Upper lobe of right lung (tissue), 1 donor: ENCODE measurements around the gene RFFL. TPM values are rescaled to one million over a fixed set of nuclear protein-coding genes. Genes with fewer than 3 reads are reported as not detected.

Experiments
- ATAC-seq: fragments of 200-7000 bp; cut with Tn5 transposase; one replicate; pipeline ENCODE4 v1.9.1; 2020; ENCODE audit warnings: mild to moderate bottlenecking, moderate library complexity
- DNase-seq: peaks from one replicate; pipeline ENCODE4 v3.0.0-alpha.2; 2020
- H3K27ac ChIP-seq: fragments of 200-600 bp; one replicate; pipeline ENCODE4 v1.8.0; 2022
- H3K27me3 ChIP-seq: fragments of 200-600 bp; one replicate; pipeline ENCODE4 v1.8.0; 2022; ENCODE audit warnings: mild to moderate bottlenecking
- H3K36me3 ChIP-seq: fragments of 200-600 bp; one replicate; pipeline ENCODE4 v1.8.0; 2022
- H3K4me1 ChIP-seq: fragments of 200-600 bp; one replicate; pipeline ENCODE4 v1.8.0; 2022
- H3K4me3 ChIP-seq: fragments of 200-600 bp; one replicate; pipeline ENCODE4 v1.8.0; 2022; ENCODE audit warnings: mild to moderate bottlenecking
- H3K9me3 ChIP-seq: fragments of 200-600 bp; one replicate; pipeline ENCODE4 v1.8.0; 2022
- intact Hi-C: fragments of 100-400 bp; cut with DNase I; formaldehyde crosslinking; loops from one replicate; pipeline ENCODE4 v1.11.0; 2022
- total RNA-seq: library from RNA; stranded (reverse); fragmentation: NEBNext Ultra II Directional; extraction: Animal tissue kit (Norgen Biotek cat#: 25700); gene quantifications from one replicate; pipeline ENCODE4 v1.2.1, GENCODE V29; 2021
- TF ChIP-seq, protein P1 (sequence below): fragments of 200-600 bp; IDR thresholded peaks from one replicate; pipeline ENCODE4 v1.8.0; 2022; ENCODE audit warnings: antibody characterized with exemption
- donor health status: DM: no; HTN: yes; CAD: no; lungs with severe emphysema.

RFFL gene
- total RNA-seq, 1 donor from 2014 or later, result 27.9 TPM

GRCh38 chr17:35019386-35020179 lies 43.9 kb downstream of the RFFL start:
- intact Hi-C loops, result no loop called here
- Histone ChIP-seq H3K4me1 (peaks cover 18% of the 10 kb centered on the region), H3K27ac (no peak overlapping the region), H3K27me3 (no peaks in the 10 kb centered on the region), H3K4me3 (no peak overlapping the region), H3K9me3 (no peaks in the 10 kb centered on the region), H3K36me3 (peaks cover 46% of the 10 kb centered on the region)
- TF ChIP-seq, protein P1, sequence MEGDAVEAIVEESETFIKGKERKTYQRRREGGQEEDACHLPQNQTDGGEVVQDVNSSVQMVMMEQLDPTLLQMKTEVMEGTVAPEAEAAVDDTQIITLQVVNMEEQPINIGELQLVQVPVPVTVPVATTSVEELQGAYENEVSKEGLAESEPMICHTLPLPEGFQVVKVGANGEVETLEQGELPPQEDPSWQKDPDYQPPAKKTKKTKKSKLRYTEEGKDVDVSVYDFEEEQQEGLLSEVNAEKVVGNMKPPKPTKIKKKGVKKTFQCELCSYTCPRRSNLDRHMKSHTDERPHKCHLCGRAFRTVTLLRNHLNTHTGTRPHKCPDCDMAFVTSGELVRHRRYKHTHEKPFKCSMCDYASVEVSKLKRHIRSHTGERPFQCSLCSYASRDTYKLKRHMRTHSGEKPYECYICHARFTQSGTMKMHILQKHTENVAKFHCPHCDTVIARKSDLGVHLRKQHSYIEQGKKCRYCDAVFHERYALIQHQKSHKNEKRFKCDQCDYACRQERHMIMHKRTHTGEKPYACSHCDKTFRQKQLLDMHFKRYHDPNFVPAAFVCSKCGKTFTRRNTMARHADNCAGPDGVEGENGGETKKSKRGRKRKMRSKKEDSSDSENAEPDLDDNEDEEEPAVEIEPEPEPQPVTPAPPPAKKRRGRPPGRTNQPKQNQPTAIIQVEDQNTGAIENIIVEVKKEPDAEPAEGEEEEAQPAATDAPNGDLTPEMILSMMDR, result no peak
- DNase-seq (no peak), ATAC-seq (no peak)

GRCh38 chr17:35018814-35019213 lies 44.7 kb downstream of the RFFL start:
- DNase-seq (no peak), ATAC-seq (no peak)
- Histone ChIP-seq H3K27ac (no peak overlapping the region), H3K9me3 (no peaks in the 10 kb centered on the region), H3K36me3 (peaks cover 54% of the 10 kb centered on the region), H3K4me3 (no peak overlapping the region), H3K4me1 (peaks cover 18% of the 10 kb centered on the region), H3K27me3 (no peaks in the 10 kb centered on the region)
- TF ChIP-seq, protein P1, result no peak
- intact Hi-C loops, result no loop called here

DNA sequence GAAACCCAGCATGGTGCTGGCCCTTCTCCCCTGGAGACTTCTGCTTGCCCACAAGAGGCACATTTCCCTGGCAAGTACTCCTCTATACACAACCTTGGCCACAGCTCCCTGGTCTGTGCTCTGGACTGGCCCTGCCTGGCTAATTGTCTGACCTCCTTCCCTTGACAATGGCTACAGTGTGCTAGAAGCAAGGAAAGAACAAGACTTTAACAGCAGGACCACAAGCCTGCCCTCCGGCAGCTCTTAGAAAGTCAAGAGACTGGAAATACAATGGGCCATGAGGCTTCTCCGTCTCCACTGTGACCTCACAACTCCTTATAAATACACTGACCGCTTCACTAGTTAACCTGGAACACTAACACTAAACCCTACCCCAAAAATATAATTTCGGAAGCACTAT lies 46.5 kb downstream of the RFFL start:
- intact Hi-C loops, result no loop called here
- ATAC-seq (no peak), DNase-seq (no peak)
- TF ChIP-seq, protein P1, result no peak
- H3K27me3 ChIP-seq, result no peaks in the 10 kb centered on the region
- H3K4me3 ChIP-seq, result no peak overlapping the region
- H3K36me3 ChIP-seq, result peaks cover 60% of the 10 kb centered on the region
- no peak overlapping the region for H3K27ac ChIP-seq
- no peaks in the 10 kb centered on the region for H3K9me3 ChIP-seq
- H3K4me1 ChIP-seq, result peaks cover 3% of the 10 kb centered on the region

GRCh38 chr17:35016369-35016768 lies 47.1 kb downstream of the RFFL start:
- Histone ChIP-seq H3K27me3 (no peaks in the 10 kb centered on the region), H3K4me3 (no peak overlapping the region), H3K9me3 (no peaks in the 10 kb centered on the region), H3K36me3 (peaks cover 67% of the 10 kb centered on the region), H3K4me1 (no peaks in the 10 kb centered on the region), H3K27ac (no peak overlapping the region)
- TF ChIP-seq, protein P1, result no peak
- DNase-seq (no peak), ATAC-seq (no peak)
- intact Hi-C loops, result no loop called here

GRCh38 chr17:35011671-35012216 lies 51.8 kb downstream of the RFFL start:
- Histone ChIP-seq H3K4me3 (no peak overlapping the region), H3K9me3 (no peaks in the 10 kb centered on the region), H3K27me3 (no peaks in the 10 kb centered on the region), H3K36me3 (peaks cover 77% of the 10 kb centered on the region), H3K27ac (no peak overlapping the region), H3K4me1 (no peaks in the 10 kb centered on the region)
- intact Hi-C loops, result no loop called here
- ATAC-seq, result no peak
- TF ChIP-seq, protein P1, result no peak
- no peak for DNase-seq
